ENCODE results near the gene NASP.
A peak's percentile ranks its signal among the peaks of the same experiment; 100 is the strongest.

The NASP gene

DNA sequence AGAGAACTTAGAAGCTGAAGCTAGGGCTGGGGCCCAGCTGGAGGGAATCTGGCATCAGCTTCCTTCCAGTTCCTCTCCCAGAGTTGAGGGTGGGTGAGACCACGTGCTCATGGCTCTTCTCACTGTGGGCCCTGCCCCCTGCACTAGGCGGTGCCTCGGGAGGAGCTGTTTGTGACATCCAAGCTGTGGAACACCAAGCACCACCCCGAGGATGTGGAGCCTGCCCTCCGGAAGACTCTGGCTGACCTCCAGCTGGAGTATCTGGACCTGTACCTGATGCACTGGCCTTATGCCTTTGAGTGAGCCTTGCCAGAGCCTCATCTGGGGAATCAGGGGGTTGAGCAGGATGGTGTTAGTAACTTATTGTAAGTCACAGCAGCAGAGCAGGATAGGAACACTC, 17.1 kb upstream of the NASP start:
- TF ChIP-seq, protein P1, sequence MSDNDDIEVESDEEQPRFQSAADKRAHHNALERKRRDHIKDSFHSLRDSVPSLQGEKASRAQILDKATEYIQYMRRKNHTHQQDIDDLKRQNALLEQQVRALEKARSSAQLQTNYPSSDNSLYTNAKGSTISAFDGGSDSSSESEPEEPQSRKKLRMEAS (IDR thresholded peaks at IDR 0.05; ENCODE audit: low read depth, low read length) = no peak
- no peak for TF ChIP-seq MYC (IDR thresholded peaks at IDR 0.05; ENCODE audit: low read depth, low read length)
- no peak for TF ChIP-seq POLR2A (IDR thresholded peaks at IDR 0.05; ENCODE audit: extremely low read depth, insufficient read length)
- TF ChIP-seq, protein P2, sequence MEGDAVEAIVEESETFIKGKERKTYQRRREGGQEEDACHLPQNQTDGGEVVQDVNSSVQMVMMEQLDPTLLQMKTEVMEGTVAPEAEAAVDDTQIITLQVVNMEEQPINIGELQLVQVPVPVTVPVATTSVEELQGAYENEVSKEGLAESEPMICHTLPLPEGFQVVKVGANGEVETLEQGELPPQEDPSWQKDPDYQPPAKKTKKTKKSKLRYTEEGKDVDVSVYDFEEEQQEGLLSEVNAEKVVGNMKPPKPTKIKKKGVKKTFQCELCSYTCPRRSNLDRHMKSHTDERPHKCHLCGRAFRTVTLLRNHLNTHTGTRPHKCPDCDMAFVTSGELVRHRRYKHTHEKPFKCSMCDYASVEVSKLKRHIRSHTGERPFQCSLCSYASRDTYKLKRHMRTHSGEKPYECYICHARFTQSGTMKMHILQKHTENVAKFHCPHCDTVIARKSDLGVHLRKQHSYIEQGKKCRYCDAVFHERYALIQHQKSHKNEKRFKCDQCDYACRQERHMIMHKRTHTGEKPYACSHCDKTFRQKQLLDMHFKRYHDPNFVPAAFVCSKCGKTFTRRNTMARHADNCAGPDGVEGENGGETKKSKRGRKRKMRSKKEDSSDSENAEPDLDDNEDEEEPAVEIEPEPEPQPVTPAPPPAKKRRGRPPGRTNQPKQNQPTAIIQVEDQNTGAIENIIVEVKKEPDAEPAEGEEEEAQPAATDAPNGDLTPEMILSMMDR (IDR thresholded peaks at IDR 0.05; ENCODE audit: low read depth, low read length) = no peak
- no peak for DNase-seq (ENCODE audit: low read depth)
- H3K4me3 ChIP-seq (ENCODE audit: low read depth, low read length) = no peak overlapping the region

DNA sequence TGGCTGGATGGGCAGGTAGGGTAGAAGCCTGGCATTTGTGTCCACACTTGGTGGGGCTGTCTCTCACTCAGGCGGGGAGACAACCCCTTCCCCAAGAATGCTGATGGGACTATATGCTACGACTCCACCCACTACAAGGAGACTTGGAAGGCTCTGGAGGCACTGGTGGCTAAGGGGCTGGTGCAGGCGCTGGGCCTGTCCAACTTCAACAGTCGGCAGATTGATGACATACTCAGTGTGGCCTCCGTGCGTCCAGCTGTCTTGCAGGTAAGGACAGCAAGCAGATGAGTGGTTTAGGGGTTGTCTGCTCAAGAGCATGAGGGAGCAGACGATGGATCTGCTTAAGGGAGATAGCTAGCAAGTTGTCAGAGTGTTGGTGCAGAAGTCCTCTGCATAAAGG, 15.9 kb upstream of the NASP start:
- DNase-seq (ENCODE audit: low read depth) = no peak
- TF ChIP-seq, protein P2 (IDR thresholded peaks at IDR 0.05; ENCODE audit: low read depth, low read length) = no peak
- TF ChIP-seq MYC (IDR thresholded peaks at IDR 0.05; ENCODE audit: low read depth, low read length) (no peak), POLR2A (IDR thresholded peaks at IDR 0.05; ENCODE audit: extremely low read depth, insufficient read length) (no peak)
- no peak overlapping the region for H3K4me3 ChIP-seq (ENCODE audit: low read depth, low read length)

DNA sequence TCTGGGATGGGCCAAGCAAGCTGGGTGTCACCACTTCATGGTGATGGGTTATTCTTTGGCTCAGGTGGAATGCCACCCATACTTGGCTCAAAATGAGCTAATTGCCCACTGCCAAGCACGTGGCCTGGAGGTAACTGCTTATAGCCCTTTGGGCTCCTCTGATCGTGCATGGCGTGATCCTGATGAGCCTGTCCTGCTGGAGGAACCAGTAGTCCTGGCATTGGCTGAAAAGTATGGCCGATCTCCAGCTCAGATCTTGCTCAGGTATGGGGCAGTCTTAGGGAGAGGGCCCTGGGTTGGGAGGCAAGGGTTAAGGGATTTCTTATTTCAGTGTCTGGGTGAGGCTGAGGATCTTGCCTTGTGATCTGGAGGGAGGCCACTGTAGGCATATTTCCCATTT, 15.4 kb upstream of the NASP start:
- TF ChIP-seq POLR2A (IDR thresholded peaks at IDR 0.05; ENCODE audit: extremely low read depth, insufficient read length) (no peak), MYC (IDR thresholded peaks at IDR 0.05; ENCODE audit: low read depth, low read length) (no peak)
- TF ChIP-seq, protein P2 (IDR thresholded peaks at IDR 0.05; ENCODE audit: low read depth, low read length) = no peak
- TF ChIP-seq, protein P1 (IDR thresholded peaks at IDR 0.05; ENCODE audit: low read depth, low read length) = no peak
- DNase-seq (ENCODE audit: low read depth) = no peak
- no peak overlapping the region for H3K4me3 ChIP-seq (ENCODE audit: low read depth, low read length)

DNA sequence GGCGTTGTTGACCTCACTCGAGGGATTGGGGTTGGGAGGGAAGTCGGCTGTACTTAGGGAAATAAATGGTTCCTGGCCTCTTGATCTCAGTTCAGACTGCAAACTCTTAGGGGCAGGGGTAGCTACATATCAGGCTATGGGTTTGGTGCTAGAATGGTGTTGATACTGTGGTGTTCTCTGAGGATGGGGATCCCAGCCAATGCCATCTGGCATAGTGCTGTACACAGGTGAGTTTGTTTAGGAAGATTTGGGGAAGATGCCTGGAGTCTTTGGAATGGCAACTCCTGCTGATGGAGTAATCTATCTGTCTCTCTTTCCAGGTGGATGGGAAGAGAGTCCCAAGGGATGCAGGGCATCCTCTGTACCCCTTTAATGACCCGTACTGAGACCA, 14.3 kb upstream of the NASP start:
- TF ChIP-seq, protein P1 (IDR thresholded peaks at IDR 0.05; ENCODE audit: low read depth, low read length) = no peak
- no peak for TF ChIP-seq MYC (IDR thresholded peaks at IDR 0.05; ENCODE audit: low read depth, low read length)
- TF ChIP-seq, protein P2 (IDR thresholded peaks at IDR 0.05; ENCODE audit: low read depth, low read length) = no peak
- TF ChIP-seq POLR2A (IDR thresholded peaks at IDR 0.05; ENCODE audit: extremely low read depth, insufficient read length) = no peak
- H3K4me3 ChIP-seq (ENCODE audit: low read depth, low read length) = no peak overlapping the region
- DNase-seq (ENCODE audit: low read depth) = no peak

DNA sequence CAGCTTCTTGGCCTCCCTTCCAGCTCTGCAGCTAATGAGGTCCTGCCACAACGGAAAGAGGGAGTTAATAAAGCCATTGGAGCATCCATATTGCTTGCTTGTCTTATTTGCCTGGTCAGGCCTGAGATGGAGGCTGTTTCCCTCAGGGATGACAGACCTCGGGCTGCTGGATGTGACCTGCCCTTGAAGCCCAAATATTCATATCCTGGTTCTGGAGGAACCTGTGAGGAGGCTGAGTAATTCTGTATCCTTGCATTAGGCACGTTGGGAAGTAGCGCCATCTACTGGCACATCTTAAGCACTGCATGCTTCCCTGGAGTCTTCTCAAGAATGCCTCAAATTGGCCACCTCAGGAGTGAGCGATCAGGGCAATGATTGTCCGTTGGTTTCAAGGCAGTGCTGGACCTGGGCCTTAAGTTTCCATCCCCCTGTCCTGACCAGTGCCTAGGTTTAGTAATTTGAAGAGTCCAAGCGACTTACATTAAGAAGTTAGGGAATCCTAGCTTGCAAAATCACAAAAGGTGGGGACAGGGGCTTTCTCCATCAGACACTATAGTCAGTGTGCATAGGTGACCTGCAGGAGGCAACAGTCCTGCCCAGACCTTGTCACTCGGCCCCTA, 13.8 kb upstream of the NASP start:
- TF ChIP-seq MYC (IDR thresholded peaks at IDR 0.05; ENCODE audit: low read depth, low read length) (peak; percentile 13; the same call in 1 of the 2 replicates), POLR2A (IDR thresholded peaks at IDR 0.05; ENCODE audit: extremely low read depth, insufficient read length) (no peak)
- TF ChIP-seq, protein P1 (IDR thresholded peaks at IDR 0.05; ENCODE audit: low read depth, low read length) = peak; percentile 88
- TF ChIP-seq, protein P2 (IDR thresholded peaks at IDR 0.05; ENCODE audit: low read depth, low read length) = peak; percentile 97
- H3K4me3 ChIP-seq (ENCODE audit: low read depth, low read length) = no peak overlapping the region
- peak; percentile 81 for DNase-seq (ENCODE audit: low read depth)

DNA sequence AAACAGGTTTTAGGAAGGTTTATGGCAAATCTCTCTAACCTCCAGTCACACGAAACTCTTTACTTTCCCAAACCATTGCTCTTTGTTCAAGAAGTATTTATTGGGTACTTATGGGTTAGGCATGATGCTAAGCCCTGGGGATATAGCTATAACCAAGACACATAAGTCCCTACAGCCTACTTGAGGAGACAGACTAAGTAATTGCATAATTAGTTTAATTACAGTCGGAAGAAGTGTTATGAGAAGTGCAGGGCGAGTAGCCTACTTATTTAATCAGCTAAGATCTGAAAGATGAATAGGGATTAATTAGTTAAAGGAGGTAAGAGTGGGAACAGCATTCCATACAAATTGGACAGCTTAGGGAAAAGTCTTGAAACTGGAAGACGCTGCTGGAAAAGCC, 13.2 kb upstream of the NASP start:
- H3K4me3 ChIP-seq (ENCODE audit: low read depth, low read length) = no peak overlapping the region
- DNase-seq (ENCODE audit: low read depth) = no peak
- TF ChIP-seq, protein P1 (IDR thresholded peaks at IDR 0.05; ENCODE audit: low read depth, low read length) = no peak
- TF ChIP-seq MYC (IDR thresholded peaks at IDR 0.05; ENCODE audit: low read depth, low read length) = no peak
- no peak for TF ChIP-seq POLR2A (IDR thresholded peaks at IDR 0.05; ENCODE audit: extremely low read depth, insufficient read length)
- TF ChIP-seq, protein P2 (IDR thresholded peaks at IDR 0.05; ENCODE audit: low read depth, low read length) = no peak
